ENCODE results near the gene MBNL2.

The MBNL2 gene

DNA sequence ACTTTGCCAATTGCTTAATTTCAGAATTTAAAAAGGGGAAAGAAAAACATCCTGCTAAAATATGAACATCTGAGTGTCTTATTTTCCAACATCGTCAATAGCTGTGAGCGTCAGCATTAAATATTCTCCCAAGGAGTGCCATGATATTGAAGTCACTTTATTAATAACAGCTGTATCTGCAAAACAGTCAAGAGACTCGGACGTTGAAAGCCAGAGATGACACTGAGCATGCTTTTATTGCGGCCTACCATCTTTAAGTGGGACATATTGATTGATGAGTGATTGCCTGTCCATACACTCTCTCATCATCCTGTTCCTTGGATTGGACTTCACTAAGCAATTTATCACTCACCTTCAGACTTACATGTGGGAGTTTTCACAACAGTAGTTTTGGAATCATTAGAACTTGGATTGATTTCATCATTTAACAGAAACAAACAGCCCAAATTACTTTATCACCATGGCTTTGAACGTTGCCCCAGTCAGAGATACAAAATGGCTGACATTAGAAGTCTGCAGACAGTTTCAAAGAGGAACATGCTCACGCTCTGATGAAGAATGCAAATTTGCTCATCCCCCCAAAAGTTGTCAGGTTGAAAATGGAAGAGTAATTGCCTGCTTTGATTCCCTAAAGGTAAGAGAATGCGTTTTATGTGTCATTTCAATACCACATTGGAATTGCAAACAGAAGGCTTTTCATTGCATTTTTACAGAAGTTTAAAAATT lies 53.8 kb downstream of the MBNL2 start:
- no peak for DNase-seq

DNA sequence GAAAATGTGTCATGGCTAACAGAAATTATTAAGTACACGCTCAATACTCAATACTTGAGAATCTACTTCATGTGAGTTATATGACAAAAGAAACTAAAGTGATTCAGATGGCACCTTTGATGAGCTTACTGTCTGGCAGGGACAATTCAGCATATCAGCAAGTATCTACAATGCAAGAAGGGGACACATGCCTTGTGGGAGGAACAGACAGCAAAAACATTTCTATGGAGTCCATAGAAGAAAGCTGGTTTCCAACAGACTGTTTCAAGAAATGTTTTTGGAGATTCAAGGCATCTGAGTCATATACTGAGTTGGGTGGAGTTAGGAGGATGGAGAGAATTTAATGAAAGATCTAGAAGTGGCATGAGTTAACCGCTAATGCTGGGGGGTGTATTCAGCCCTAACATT lies 54.7 kb downstream of the MBNL2 start:
- DNase-seq: no peak

DNA sequence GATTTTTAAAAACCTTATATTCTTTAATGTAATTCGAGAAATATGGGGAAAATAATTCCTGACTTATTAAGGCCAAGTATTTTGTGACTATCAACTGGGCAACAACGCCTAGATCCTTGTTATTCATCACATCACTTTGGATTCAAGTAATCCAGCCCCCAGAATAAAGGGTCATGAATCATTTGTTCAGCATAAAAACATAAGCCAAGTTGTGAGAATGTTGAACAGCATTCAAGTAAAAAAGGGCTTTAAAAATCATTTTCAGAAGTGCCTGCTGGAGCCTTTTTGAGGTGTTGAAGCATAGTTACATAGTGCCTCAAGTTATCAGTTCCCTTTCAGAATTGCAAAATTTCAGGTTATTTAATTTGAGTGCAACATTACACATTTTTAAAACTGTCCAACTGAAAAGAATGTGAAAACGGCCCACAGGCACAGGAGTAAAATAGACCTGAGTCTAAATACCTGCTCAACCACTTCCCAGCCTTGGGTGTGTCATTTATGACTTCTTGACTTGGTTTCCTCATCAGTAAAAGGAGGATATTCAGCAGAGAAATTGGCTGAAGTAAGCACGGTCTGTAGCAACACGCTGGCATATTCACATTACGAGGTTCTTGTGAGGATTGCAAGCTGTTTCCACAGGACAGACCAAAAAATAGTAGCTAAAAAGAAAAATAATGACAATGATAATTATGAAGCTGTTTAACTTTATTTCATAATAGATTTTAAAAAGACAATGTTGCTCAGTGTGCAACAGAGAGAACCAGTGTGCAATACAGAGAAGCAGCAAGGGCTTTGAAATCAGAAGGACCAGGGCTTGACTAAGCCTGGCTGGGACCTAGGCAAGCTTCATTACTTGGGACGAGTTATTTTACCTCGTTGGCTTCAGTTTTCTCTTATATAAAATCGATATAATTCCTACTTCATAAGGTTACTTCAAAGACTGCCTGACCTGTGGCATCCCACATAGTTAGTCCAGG lies 56.6 kb downstream of the MBNL2 start:
- DNase-seq: no peak

DNA sequence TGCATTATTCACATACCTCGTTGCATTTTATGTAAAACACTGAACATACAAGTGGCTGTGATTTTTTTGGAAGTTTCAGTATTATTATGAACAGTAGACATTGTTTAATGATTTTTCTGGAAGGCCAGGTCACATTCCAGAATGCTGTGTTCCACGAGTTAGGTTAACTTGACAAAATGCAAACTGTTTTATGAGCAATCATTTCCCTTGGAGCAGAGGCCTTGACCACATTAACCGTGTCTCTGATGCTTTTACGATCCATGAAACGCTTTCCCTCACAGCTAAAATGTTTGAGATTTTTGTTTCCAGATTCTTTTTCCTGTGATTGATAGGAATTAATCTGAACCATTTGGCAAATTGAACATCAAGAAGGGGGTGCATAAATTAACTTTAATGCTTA lies 57.8 kb downstream of the MBNL2 start:
- no peak for DNase-seq

DNA sequence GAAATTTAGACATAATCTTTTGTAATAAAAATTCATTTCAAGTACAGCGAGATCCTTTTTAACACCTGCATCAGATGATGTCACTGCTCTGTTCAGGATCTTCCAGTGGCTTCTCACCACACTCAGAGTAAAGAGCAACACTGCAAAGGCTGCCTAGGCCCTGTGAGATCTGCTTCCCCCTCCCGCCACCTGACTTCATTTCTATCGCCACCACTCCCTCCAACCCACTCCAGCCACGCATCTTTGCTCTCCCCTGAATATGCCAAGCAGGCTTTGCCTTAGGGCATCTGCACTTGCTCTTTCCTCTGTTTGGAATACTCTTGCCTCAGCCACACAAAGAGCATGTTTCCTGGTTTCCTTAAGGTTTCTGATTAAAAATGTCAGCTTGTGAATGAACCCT lies 58.3 kb downstream of the MBNL2 start:
- no peak for DNase-seq

DNA sequence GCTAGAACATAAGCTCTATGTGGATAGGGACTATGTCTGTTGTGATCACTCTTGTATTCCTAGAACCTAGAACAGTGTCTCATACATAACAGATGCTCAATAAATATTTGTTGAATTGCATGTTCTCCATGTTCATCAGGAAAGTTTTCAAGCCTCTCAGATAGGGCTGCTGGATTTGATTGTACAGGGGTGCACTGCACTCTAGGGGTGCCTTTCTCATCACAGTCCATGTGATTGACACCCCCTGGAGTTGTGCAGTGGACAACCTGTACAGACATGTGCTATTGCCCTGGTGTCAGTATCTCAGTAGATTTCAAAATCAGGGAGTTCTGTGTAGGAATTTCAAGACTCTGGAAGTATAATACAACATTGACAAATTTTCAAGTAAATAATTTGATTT lies 58.9 kb downstream of the MBNL2 start:
- no peak for DNase-seq

DNA sequence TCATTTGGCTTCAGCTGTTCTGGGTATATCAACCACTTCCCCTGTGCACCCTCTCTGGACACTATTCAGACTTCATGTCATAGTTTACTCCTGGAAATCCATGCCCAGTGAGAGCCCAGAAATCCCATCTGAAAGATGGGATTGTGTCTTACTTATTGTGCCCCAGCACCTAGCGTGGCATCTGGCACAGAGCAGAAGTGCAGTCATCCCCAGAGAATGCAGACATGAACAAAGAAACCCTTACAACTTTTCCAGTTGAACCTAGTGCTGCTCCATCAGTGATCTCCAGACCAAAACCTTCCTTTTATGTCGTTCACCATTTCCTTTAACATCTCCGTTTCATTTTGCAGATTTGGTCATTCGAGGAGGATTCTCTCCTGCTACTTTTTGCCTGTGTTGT lies 60.6 kb downstream of the MBNL2 start:
- DNase-seq: no peak

DNA sequence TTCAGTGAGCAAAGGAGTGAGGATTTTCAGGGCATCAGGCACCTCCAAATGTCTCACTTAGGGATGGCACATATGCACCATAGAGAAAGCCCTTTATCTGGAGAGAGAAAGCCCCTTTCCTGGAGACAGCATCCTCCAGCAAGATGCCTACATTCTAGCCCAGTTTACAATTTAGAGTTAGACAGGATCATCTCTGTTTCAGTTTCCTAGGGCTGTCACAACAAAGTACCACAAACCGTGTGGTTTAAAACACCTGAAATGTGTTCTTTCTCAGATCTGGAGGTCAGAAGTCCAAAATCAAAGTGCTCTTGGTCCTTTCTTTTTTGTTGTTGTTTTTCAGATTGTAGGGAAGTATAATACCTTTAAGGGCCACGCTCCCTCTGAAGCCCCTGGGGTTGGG lies 61.8 kb downstream of the MBNL2 start:
- no peak for DNase-seq

DNA sequence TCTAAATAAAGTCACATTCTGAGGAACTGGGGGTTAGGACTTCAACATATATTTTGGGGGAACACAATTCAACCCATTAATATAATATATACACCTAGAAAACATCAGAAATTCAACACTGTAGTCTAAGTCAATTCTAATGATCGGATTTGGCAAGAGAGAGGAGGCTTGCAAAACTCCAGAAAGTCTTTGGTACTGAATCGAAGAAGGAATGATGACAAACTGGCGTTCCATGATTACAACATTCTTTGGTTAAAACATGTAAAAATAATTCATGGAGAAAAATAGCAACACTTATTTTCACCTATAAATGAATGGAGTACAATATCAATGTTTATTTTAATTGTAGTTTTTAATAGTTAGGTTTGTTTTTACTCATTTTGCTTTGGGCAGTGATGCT lies 62.4 kb downstream of the MBNL2 start:
- no peak for DNase-seq

DNA sequence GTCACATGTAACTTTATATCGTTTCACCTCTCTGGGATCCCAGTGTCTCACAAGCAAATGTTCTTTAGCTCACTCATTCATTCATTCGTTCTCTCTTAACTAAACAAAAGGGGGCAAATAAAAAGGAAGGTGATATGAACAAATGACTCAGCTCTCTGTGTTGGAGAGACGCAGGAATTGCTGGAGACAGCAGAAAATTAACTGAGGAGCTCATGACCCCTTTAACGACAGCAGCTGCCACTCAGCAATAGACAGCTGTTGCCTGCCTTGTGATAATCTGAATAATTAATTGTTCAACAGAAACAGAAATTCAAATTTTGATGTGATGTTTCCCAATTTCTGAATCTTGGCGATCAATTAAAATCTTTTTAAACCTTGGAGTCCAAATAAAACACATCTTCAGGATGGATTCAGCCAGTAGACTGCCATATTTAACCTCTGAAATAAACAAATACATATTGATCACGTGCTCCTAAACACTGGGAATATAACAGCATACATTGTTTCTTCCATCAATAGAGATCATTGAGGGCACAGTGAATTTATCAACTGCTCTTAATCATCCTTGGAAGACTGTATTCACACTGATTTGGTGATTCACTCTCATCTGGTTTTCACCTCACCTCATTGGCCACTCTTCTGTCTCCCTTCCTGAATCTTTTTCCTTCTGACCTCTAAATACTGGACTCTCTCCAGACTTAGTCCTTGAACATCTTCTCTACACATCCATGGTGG lies 63.3 kb downstream of the MBNL2 start:
- DNase-seq: no peak

DNA sequence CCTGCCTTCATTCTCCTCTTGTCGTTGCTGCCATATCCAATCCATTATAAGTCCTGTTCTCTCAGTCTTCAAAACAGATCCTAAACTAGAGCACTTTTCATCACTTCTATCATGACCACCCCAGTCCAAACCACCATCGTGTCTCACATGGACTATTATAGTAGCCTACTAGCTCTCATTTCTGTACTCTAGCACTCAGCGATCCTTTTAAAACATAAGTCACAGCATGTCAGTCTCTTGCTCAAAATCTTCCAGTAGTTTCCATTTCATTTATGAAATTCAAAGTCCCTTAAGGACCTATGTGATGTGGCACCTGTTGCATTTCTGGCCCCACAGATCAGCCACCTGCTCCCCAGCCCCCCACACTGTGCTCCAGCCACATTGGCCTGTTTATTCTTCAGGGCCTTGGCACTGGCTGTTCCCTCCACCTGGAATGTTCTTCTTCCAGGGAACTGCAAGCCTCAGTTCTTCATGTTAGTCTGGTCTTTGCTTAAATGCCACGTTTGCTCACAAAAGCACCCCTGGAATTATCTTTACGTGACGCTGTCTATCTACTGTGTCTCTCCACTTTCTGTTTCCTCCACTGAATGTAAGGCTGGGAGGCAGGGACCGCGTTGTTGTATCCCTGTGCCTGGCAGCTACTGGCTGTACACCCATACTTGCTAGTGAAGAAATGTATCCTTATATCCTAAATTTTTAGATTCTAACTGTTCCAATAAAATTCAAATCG lies 64.3 kb downstream of the MBNL2 start:
- DNase-seq: no peak

DNA sequence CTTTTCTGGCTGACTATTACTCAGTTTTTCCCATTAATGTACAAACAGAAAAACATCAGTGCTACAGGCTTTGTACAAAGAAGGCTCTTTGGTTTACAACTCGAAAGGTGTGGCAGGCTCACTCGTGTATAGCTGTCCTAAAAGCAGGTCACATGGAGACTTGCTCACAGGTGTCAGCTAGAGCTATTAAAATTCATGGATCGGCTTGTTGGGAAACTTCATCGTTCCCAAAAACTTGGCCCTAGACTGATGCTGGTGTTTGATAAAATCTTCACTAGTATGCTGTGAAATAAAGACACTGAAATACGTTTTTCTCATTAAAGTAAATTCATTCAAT lies 64.9 kb downstream of the MBNL2 start:
- no peak for DNase-seq

DNA sequence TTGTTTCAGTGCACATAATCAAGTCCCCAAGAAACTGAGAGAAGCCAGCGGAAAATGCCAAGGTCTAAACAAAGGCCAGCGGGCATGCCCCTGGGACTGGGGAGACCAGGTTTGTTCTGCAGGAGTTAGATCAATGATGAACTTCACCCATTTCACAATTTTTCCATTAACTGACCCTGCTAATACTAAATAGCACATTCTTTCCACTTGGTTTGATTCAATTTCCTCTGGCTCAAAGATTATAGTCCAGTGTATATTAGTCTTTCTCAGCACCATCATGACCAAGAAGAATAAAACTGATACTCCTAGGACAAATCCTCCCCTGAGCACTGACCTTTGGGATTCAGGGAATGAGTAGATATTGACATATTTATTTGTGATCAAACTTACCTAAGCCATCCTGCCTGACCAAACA lies 66.4 kb downstream of the MBNL2 start:
- no peak for DNase-seq

DNA sequence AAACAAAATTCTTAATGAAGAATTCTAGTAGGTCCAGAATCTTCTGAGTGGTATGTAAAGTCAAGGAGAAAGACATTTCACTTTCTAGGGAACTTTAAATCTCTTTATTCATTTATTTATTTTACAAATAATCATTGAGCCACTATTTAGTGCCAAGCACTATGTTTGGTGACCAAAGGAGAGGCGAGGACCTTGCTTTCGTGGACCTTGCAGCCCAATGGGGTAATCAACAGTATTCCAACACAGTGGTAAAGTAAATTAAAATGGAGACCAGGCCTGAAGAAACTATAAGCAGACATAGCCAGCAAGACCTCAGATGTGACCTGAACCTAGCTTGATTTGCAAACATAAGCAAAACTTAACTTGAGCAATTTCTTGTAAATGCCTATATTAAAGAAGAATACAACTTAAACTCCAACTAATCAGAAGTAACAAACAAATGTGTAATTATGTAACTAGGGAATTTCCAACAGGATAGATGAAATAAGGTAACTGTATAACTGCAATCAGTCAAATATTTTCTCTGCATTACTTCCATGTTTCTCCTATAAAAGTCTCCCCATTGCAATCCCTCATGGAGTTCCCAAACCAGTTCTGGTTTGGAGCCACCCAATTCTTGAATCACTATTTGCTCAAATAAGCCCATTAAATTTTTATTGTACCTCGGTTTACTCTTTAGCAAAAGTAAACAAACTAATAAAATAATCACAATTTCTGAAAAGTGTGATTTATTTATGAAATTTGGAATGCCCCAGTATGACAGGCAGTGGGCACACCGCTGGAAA lies 67.6 kb downstream of the MBNL2 start:
- DNase-seq: no peak

DNA sequence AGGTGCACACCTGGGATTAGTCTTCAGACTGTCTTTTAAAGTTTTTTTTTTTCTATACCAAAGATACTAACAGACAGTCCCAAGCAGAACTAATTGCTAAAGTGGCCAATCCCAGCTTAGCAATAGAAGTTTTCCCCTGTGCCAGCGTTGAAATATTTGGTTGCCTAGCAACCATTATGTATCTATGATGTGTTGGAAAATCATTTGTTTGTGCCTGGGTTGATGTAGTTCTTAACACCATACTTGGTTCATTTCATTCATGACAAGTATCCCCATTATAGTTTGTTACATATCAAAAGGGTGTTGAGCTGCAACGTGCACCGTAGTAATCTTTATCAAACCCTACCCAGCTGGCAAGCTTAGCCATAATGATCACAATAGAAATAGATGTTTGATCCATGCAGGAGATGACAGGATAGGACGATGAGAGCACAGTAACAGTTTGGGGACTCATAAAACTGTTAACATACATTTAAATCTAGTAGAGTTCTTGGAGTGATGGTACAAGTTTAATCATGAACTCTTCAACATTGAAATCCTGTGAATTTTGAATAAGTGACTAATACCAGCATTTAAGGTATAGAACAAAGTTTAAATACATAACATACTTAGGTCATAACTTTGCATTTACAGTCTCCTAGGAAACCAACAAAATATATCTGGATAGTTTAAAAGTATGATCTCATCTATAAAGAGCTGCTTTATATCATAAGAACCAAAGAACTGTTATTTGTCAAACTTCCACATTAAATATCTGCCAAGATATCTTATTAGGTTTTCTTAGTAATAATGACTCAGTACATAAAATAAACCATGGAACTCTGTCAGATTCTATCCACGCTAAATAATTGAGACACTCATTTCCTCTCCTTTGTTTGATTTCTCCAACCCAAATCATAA lies 73.4 kb downstream of the MBNL2 start:
- no peak for DNase-seq

DNA sequence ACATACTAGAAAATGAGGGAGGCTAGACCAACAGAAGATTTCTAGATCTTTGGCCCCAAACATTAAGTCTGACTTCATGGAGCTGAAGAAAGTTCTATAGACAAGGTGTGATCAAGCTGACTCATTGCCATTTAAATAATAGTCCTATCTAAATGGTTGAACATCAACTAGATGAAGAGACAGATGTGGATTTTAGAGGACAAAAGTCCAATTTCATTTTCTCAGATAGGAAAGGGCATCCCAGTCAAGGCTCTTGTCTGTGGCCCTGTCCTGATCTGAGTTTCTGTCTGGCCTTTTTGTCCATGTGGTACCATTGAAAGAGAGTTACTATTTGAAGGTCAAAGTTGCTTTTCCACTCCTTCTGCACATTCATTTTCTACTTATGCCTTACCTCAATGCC lies 74.6 kb downstream of the MBNL2 start:
- DNase-seq: no peak

DNA sequence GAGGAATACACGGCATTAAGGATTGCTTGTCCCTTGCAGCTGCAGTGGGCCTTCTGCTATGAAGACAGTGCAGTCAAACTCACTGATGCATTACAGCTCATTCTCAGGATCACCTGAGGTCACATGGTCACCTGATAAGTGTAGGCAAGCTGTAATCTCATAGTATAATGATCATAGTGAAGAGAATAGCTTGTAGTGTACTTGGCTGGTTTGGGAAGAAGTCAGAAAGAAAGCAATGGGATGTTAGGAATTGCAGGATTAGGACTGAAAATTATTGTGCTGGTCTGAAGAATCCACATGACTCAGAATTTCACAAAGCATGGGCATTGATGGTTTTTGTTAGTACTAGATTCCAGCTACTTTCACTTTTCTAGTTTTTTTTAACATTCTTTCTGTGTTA lies 76.7 kb downstream of the MBNL2 start:
- DNase-seq: no peak

DNA sequence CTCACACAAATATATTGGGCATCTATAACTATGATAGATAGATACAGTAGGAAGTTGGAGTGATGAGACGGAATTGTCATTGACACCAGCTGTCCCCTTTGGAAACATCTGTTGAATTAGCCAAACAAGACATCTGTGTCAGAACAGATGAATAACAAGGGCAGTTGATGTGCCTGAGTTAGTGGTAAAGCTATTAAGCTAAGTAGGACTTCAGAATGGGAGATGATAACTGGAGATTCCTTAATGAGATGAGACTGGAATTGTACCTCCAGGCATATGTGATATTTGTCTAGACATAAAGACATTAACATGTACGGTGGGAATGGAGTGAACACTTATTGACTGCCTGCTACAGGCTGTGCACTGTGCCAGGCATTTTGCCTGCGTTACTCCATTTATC lies 78.7 kb downstream of the MBNL2 start:
- no peak for DNase-seq

DNA sequence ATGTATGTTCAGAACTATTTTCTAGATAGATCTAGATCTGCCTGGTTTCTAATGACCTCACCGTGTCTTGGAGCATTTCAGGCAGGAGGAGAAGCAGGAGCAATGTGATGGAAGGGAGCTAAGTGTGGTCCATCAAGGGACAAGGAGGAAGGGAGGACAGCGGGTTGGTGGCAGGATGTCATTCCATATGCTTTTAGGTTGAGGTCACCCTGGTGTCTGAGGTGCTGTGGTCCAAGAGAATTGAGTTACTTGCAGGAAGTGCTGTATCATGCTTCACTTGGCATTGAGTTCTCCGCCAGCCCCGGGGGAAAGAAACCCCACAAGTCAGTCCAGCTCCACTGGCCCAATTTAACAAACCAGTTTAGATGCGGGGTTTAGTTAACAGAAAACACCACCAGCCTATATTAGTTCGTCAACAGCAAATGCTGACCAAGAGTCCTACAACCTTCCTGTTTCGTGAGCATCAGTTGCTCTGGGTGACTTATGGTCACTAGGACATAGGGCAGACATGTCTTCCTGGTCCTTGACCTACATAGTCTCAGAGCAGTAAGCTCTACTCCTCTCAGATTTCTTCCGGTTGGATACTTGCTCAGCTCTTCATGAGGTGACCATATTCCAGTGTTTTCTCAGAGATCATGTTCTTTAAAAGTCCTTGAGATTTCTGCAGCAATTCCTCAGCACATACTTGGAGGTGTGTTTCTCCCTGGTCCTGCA lies 79.4 kb downstream of the MBNL2 start:
- DNase-seq: no peak

DNA sequence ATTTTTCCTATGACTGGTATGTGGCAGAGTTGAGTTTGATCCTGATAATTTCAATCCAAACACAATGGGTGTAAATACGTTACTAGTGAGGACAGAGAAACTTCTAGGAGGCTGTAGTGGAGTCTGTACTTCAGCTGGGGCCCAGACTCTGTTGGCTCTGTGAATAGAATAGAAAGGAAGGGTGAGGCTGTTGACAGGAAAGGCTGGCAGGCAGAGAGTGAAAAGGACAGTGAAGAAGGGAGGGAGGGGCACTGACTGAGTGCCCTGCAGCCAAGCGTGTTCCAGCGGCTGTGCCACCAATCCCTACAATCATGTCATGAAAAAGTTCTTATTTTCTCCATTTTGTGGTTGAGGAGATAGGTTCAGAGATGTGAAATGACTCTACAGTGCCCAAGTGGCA lies 80.5 kb downstream of the MBNL2 start:
- DNase-seq: no peak
